ENCODE results near the gene MINK1. TPM values are rescaled to one million over a fixed set of nuclear protein-coding genes. Genes with fewer than 3 reads are reported as not detected.

MINK1 gene
- total and polyA plus RNA-seq, 2 of the 13 experiments (the other 11 are each of a cell fraction or from before 2014, with no cell fraction given), result 17.2 to 63.9 TPM

DNA sequence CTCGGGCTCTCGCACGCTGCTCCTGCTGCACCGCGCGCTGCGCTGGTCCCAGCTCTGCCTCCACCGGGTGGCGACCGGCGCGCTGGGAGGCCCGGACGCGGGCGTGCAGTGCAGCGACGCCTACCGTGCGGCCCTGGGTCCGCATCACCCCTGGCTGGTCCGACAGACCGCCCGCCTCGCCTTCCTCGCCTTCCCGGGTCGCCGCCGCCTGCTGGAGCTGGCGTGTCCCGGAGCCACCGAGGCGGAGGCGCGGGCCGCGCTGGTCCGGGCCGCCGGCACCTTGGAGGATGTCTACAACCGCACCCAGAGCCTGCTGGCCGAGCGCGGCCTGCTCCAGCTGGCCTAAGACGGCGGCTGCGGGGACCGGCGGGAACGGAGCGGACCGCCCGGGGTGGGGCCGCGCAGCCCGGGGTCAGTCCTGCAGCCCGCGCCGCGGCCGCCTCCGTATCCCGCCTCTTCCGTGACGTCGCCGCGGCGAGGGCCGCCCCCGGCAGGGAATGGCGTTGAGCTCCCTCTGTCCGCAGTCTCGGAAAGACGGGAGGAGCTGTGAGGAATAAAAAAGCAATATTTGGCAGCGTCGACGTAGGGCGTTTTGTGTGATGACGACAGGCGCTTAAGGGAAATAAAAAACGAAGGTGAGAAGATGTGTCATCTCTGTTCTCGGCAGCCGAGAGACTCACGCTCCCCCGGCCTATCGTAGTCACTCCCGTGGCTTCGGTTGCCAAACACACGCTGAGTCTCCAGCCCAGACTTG is 43.0 kb upstream of the MINK1 start (continued):
- TF ChIP-seq SRY (CRISPR knock-in tag; IDR thresholded peaks at IDR 0.05), result no peak; the same call in 1 of the 2 replicates
- no peak; the same call in 1 of the 2 replicates for TF ChIP-seq ZNF616 (CRISPR knock-in tag; IDR thresholded peaks at IDR 0.05; ENCODE audit: low read depth)
- TF ChIP-seq MXD1 (CRISPR knock-in tag; IDR thresholded peaks at IDR 0.05), result no peak; the same call in none of the 2 replicates
- TF ChIP-seq, protein P1, sequence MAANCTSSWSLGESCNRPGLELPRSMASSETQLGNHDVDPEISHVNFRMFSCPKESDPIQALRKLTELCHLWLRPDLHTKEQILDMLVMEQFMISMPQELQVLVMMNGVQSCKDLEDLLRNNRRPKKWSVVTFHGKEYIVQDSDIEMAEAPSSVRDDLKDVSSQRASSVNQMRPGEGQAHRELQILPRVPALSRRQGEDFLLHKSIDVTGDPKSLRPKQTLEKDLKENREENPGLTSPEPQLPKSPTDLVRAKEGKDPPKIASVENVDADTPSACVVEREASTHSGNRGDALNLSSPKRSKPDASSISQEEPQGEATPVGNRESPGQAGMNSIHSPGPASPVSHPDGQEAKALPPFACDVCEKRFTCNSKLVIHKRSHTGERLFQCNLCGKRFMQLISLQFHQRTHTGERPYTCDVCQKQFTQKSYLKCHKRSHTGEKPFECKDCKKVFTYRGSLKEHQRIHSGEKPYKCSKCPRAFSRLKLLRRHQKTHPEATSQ (CRISPR knock-in tag; IDR thresholded peaks at IDR 0.05; ENCODE audit: borderline replicate concordance), result peak; percentile 47; the same call in 1 of the 2 replicates
- TF ChIP-seq, protein P2, sequence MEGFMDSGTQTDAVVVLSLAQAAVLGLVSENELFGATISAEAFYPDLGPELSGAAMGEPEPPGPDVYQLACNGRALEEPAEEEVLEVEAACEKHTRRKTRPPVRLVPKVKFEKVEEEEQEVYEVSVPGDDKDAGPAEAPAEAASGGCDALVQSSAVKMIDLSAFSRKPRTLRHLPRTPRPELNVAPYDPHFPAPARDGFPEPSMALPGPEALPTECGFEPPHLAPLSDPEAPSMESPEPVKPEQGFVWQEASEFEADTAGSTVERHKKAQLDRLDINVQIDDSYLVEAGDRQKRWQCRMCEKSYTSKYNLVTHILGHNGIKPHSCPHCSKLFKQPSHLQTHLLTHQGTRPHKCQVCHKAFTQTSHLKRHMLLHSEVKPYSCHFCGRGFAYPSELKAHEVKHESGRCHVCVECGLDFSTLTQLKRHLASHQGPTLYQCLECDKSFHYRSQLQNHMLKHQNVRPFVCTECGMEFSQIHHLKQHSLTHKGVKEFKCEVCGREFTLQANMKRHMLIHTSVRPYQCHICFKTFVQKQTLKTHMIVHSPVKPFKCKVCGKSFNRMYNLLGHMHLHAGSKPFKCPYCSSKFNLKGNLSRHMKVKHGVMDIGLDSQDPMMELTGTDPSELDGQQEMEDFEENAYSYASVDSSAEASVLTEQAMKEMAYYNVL (CRISPR knock-in tag; IDR thresholded peaks at IDR 0.05; ENCODE audit: borderline replicate concordance), result no peak
- TF ChIP-seq KMT2B (CRISPR knock-in tag; IDR thresholded peaks at IDR 0.05), result peak; percentile 39; the same call in 1 of the 2 replicates
- peak; percentile 73; the same call in 1 of the 2 replicates for TF ChIP-seq SAFB2 (CRISPR knock-in tag; IDR thresholded peaks at IDR 0.05; ENCODE audit: borderline replicate concordance, low read depth)
- TF ChIP-seq MAZ (IDR thresholded peaks at IDR 0.05; ENCODE audit: borderline replicate concordance, low read depth, low read length), result no peak
- TF ChIP-seq MAZ (CRISPR knock-in tag; IDR thresholded peaks at IDR 0.05; ENCODE audit: low read depth), result peak; percentile 72
- no peak for TF ChIP-seq ZNF577 (CRISPR knock-in tag; IDR thresholded peaks at IDR 0.05; ENCODE audit: borderline replicate concordance, low read depth)
- TF ChIP-seq ARID4A (CRISPR knock-in tag; IDR thresholded peaks at IDR 0.05; ENCODE audit: borderline replicate concordance), result peak; percentile 80; the same call in 1 of the 2 replicates
- no peak for TF ChIP-seq ETV6 (CRISPR knock-in tag; conservative IDR thresholded peaks at IDR 0.05)
- no peak for TF ChIP-seq ZNF816 (CRISPR knock-in tag; IDR thresholded peaks at IDR 0.05; ENCODE audit: borderline replicate concordance)
- TF ChIP-seq ZNF598 (CRISPR knock-in tag; IDR thresholded peaks at IDR 0.05; ENCODE audit: borderline replicate concordance), result no peak
- TF ChIP-seq, protein P3, sequence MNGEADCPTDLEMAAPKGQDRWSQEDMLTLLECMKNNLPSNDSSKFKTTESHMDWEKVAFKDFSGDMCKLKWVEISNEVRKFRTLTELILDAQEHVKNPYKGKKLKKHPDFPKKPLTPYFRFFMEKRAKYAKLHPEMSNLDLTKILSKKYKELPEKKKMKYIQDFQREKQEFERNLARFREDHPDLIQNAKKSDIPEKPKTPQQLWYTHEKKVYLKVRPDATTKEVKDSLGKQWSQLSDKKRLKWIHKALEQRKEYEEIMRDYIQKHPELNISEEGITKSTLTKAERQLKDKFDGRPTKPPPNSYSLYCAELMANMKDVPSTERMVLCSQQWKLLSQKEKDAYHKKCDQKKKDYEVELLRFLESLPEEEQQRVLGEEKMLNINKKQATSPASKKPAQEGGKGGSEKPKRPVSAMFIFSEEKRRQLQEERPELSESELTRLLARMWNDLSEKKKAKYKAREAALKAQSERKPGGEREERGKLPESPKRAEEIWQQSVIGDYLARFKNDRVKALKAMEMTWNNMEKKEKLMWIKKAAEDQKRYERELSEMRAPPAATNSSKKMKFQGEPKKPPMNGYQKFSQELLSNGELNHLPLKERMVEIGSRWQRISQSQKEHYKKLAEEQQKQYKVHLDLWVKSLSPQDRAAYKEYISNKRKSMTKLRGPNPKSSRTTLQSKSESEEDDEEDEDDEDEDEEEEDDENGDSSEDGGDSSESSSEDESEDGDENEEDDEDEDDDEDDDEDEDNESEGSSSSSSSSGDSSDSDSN (CRISPR knock-in tag; IDR thresholded peaks at IDR 0.05), result peak; percentile 98
- no peak for TF ChIP-seq NPAS2 (CRISPR knock-in tag; IDR thresholded peaks at IDR 0.05; ENCODE audit: borderline replicate concordance)
